HUES6 (cell line): ENCODE data around the gene CTSZ.
A peak's percentile ranks its signal among the peaks of the same experiment; 100 is the strongest.

Experiments
- H3K27ac ChIP-seq: 2 replicates; pipeline ENCODE4 v1.7.0; 2013; ENCODE audit warnings: low read depth, mild to moderate bottlenecking, low read length, inconsistent platforms
- H3K27me3 ChIP-seq: 2 replicates; pipeline ENCODE4 v1.6.1; 2013; ENCODE audit warnings: low read length; ENCODE audit not compliant: control insufficient read depth, insufficient read depth
- H3K36me3 ChIP-seq: 2 replicates; pipeline ENCODE4 v1.6.1; 2013; ENCODE audit warnings: low read length; ENCODE audit not compliant: control insufficient read depth, insufficient read depth
- H3K4me1 ChIP-seq: 2 replicates; pipeline ENCODE4 v1.6.1; 2013; ENCODE audit warnings: low read length; ENCODE audit not compliant: control insufficient read depth, insufficient read depth
- H3K4me3 ChIP-seq: 2 replicates; pipeline ENCODE4 v1.5.1; 2013; ENCODE audit warnings: low read depth, low read length
- H3K9ac ChIP-seq: one replicate; pipeline ENCODE4 v1.6.1; 2013; ENCODE audit warnings: mild to moderate bottlenecking, low read length
- H3K9me3 ChIP-seq: 2 replicates; pipeline ENCODE4 v1.6.1; 2013; ENCODE audit warnings: low read depth, low read length; ENCODE audit not compliant: control insufficient read depth, insufficient read depth

CTSZ gene

GRCh38 chr20:58995461-58996225 lies 11.4 kb downstream of the CTSZ start:
- Histone ChIP-seq H3K9ac (peak overlapping the region; percentile 24), H3K4me1 (no peaks in the 10 kb centered on the region), H3K4me3 (no peak overlapping the region), H3K36me3 (peaks cover 73% of the 10 kb centered on the region), H3K27ac (no peak overlapping the region), H3K9me3 (no peaks in the 10 kb centered on the region), H3K27me3 (no peaks in the 10 kb centered on the region)

DNA sequence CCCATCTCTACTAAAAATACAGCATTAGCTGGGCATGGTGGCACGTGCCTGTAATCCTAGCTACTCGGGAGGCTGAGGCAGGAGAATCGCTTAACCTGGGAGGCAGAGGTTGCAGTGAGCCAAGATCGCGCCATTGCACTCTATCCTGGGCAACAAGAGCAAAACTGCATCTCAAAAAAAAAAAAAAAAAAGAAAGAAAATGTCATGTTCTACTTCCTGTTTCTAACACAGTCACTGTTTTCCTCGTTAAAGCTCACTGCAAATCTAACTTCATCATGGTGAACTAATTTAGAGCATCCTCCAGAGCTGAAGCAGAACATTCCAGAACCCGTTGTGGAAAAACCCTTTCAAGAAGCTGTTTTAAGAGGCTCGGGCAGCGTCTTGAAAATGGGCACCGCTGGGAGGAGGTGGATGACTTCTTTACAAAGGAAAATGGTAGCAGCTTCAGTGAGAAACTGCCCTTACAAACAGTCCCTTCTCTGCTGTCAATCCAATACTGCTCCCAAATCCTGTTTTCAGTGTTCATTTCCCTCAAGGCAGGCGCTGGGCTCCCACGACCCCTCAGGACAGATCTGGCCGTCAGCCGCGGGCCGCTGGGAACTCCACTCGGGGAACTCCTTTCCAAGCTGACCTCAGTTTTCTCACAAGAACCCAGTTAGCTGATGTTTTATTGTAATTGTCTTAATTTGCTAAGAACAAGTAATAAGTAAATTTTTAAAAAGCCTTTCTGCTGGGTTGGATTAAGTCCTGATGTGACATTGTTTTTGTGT lies 12.5 kb downstream of the CTSZ start:
- no peaks in the 10 kb centered on the region for H3K27me3 ChIP-seq
- H3K36me3 ChIP-seq = peaks cover 82% of the 10 kb centered on the region
- H3K4me1 ChIP-seq = no peaks in the 10 kb centered on the region
- H3K9ac ChIP-seq = no peak overlapping the region
- H3K27ac ChIP-seq = no peak overlapping the region
- H3K9me3 ChIP-seq = no peaks in the 10 kb centered on the region
- no peak overlapping the region for H3K4me3 ChIP-seq

- no peaks in the 10 kb centered on the region for H3K27me3 ChIP-seq
- peaks cover 88% of the 10 kb centered on the region for H3K36me3 ChIP-seq
- no peak overlapping the region for H3K9ac ChIP-seq
- H3K27ac ChIP-seq = no peak overlapping the region
- no peaks in the 10 kb centered on the region for H3K9me3 ChIP-seq
- no peak overlapping the region for H3K4me3 ChIP-seq
- H3K4me1 ChIP-seq = no peaks in the 10 kb centered on the region
Observed at GRCh38 chr20:58993332-58994248, 13.5 kb downstream of the CTSZ start.

DNA sequence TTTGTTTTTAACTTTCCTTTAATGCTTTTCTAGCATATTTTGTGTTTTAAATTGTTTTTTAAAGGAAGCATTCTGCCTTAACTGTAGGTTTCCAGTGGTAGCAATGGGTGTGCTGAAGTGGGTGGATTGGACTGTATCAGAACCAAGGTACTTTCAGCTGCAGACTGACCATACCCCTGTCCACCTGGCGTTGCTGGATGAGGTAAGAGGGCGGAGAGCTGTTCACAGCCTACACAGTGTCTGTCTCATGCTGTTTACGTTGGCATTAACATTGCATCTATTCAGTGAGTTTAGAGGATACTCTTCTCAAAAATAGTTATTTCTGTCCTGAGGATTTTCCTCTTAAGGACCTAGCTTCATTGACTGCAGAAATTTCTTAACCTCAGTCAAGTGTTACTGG lies 14.1 kb downstream of the CTSZ start:
- Histone ChIP-seq H3K9me3 (no peaks in the 10 kb centered on the region), H3K27ac (no peak overlapping the region)

DNA sequence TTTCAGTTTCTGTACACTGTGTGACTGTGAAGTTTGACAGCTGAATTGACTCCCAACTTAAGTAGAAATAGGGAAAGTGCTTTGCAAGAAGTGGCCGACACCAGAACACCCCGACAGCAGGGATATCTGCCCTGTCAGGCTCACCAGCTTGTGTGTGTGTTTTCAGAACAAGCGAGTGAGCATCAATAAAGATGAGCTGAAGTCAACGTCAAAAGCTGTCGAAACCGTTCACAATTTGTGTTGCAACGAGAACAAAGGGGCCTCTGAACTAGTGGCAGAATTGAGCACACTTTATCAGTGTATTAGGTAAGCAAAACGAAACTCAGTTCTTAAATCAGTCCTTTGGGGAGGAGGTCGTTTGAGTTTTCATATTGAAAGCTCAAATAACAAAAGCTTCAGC lies 15.3 kb downstream of the CTSZ start:
- H3K9ac ChIP-seq = no peak overlapping the region
- peaks cover 98% of the 10 kb centered on the region for H3K36me3 ChIP-seq
- no peaks in the 10 kb centered on the region for H3K4me1 ChIP-seq
- no peaks in the 10 kb centered on the region for H3K27me3 ChIP-seq
- no peak overlapping the region for H3K27ac ChIP-seq
- no peak overlapping the region for H3K4me3 ChIP-seq
- no peaks in the 10 kb centered on the region for H3K9me3 ChIP-seq

More for the DNA sequence above, 14.1 kb downstream of the CTSZ start:
- Histone ChIP-seq H3K9ac (no peak overlapping the region), H3K36me3 (peaks cover 95% of the 10 kb centered on the region), H3K4me3 (no peak overlapping the region), H3K27me3 (no peaks in the 10 kb centered on the region), H3K4me1 (no peaks in the 10 kb centered on the region)

GRCh38 chr20:58990651-58991445 lies 16.2 kb downstream of the CTSZ start:
- H3K27me3 ChIP-seq = no peaks in the 10 kb centered on the region
- no peak overlapping the region for H3K27ac ChIP-seq
- no peak overlapping the region for H3K4me3 ChIP-seq
- H3K9ac ChIP-seq = no peak overlapping the region
- no peaks in the 10 kb centered on the region for H3K4me1 ChIP-seq
- H3K36me3 ChIP-seq = peaks cover 96% of the 10 kb centered on the region
- H3K9me3 ChIP-seq = no peaks in the 10 kb centered on the region

- peaks cover 6% of the 10 kb centered on the region; the same call in 1 of the 2 replicates for H3K4me1 ChIP-seq
- peaks cover 83% of the 10 kb centered on the region for H3K36me3 ChIP-seq
- no peak overlapping the region for H3K9ac ChIP-seq
- H3K27ac ChIP-seq = no peak overlapping the region
- no peaks in the 10 kb centered on the region for H3K27me3 ChIP-seq
- no peak overlapping the region for H3K4me3 ChIP-seq
- H3K9me3 ChIP-seq = no peaks in the 10 kb centered on the region
Observed at GRCh38 chr20:58989196-58989595, 17.9 kb downstream of the CTSZ start.

- no peaks in the 10 kb centered on the region for H3K9me3 ChIP-seq
Observed at GRCh38 chr20:58988565-58988882, 18.5 kb downstream of the CTSZ start.

GRCh38 chr20:58987790-58988564 lies 19.1 kb downstream of the CTSZ start:
- peaks cover 12% of the 10 kb centered on the region; the same call in 1 of the 2 replicates for H3K4me1 ChIP-seq
- no peak overlapping the region for H3K27ac ChIP-seq
- no peaks in the 10 kb centered on the region for H3K27me3 ChIP-seq
- H3K9me3 ChIP-seq = no peaks in the 10 kb centered on the region
- no peak overlapping the region for H3K4me3 ChIP-seq
- peaks cover 71% of the 10 kb centered on the region for H3K36me3 ChIP-seq
- H3K9ac ChIP-seq = no peak overlapping the region

More at GRCh38 chr20:58988565-58988882, 18.5 kb downstream of the CTSZ start:
- Histone ChIP-seq H3K4me3 (no peak overlapping the region), H3K9ac (no peak overlapping the region), H3K27me3 (no peaks in the 10 kb centered on the region), H3K36me3 (peaks cover 76% of the 10 kb centered on the region), H3K4me1 (peaks cover 12% of the 10 kb centered on the region; the same call in 1 of the 2 replicates), H3K27ac (no peak overlapping the region)
